Activated CD8-positive, alpha-beta memory T cell treated with anti-CD3 and anti-CD28 coated beads for 36 hours (primary cell): Measurements from ENCODE around the gene PKP3. TPM values are rescaled to one million over a fixed set of nuclear protein-coding genes. Genes with fewer than 3 reads are reported as not detected.

Experiments
- CTCF ChIA-PET: fragments of 350-600 bp; sonication (Branson Sonifier 250); formaldehyde crosslinking; loops from one replicate; lab custom pipeline; 2021; ENCODE audit warnings: antibody characterized with exemption; lab: Charles Lee
- POLR2A ChIA-PET: fragments of 350-600 bp; sonication (Branson Sonifier 250); formaldehyde crosslinking; loops from one replicate; lab custom pipeline; 2021; ENCODE audit warnings: antibody characterized with exemption; lab: Charles Lee
- total RNA-seq, 2 experiments: library from RNA; stranded (reverse); gene quantifications; one replicate each; pipeline ENCODE4 v1.2.3, GENCODE V29; 2021

The PKP3 gene
- total RNA-seq, 2 experiments from 2014 or later = 0.50 TPM; not detected in 1

GRCh38 chr11:445765-446588 lies 52.0 kb downstream of the PKP3 start:
- ChIA-PET CTCF (interaction anchor here (0.9 to 1.5 kb wide), 2 partner anchors 72 to 73 kb away, joined by 3 to 4 read pairs; no protein-coding TSS in a partner anchor), POLR2A (no interaction called here)

GRCh38 chr11:446891-447290 lies 52.9 kb downstream of the PKP3 start:
- ChIA-PET POLR2A (interaction anchor here (4.6 kb wide), 1 partner anchor 31 kb away, joined by 25 read pairs; the partner anchor contains the start of gene SIGIRR), CTCF (interaction anchor here (0.9 to 1.5 kb wide), 2 partner anchors 71 to 72 kb away, joined by 3 to 4 read pairs; no protein-coding TSS in a partner anchor)

GRCh38 chr11:447923-448731 lies 54.1 kb downstream of the PKP3 start:
- ChIA-PET POLR2A (interaction anchor here (0.6 to 4.6 kb wide), 13 partner anchors 8 to 356 kb away, joined by 3 to 25 read pairs (median 4); partner anchors contain the start of genes BET1L, HRAS, RIC8A and RNH1), CTCF (interaction anchor here (0.6 to 4.8 kb wide), 24 partner anchors 8 to 277 kb away, joined by 3 to 24 read pairs (median 4); partner anchors contain the start of genes ANO9, BET1L, RIC8A and RNH1)

- CTCF ChIA-PET = interaction anchor here (0.8 to 4.8 kb wide), 8 partner anchors 10 to 200 kb away, joined by 3 to 24 read pairs (median 6); partner anchors contain the start of genes ANO9, RNH1 and SIGIRR
- POLR2A ChIA-PET = interaction anchor here (0.5 to 4.6 kb wide), 6 partner anchors 28 to 276 kb away, joined by 3 to 25 read pairs (median 4); partner anchors contain the start of genes RNH1 and SIGIRR
These were observed 56.1 kb downstream of the PKP3 start, which contains the start of gene PTDSS2 for GRCh38 chr11:449889-450808. TSS of gene PTDSS2 (plus strand) at chr11:450279. CDS start at chr11:450456, 177 bp downstream.

- CTCF ChIA-PET = interaction anchor here (0.8 to 4.8 kb wide), 3 partner anchors 10 to 200 kb away, joined by 3 to 23 read pairs (median 5); partner anchors contain the start of gene ANO9
These were observed 56.9 kb downstream of the PKP3 start for GRCh38 chr11:450809-451451.

GRCh38 chr11:451738-452137 lies 57.7 kb downstream of the PKP3 start:
- ChIA-PET CTCF (interaction anchor here (1.0 to 4.8 kb wide), 2 partner anchors 11 to 44 kb away, joined by 5 to 23 read pairs; partner anchors contain the start of gene ANO9), POLR2A (interaction anchor here (4.6 kb wide), 1 partner anchor 36 kb away, joined by 25 read pairs; the partner anchor contains the start of gene SIGIRR)

More at GRCh38 chr11:450809-451451, 56.9 kb downstream of the PKP3 start:
- POLR2A ChIA-PET = interaction anchor here (0.5 to 4.6 kb wide), 3 partner anchors 35 to 130 kb away, joined by 4 to 25 read pairs (median 4); partner anchors contain the start of gene SIGIRR

- CTCF ChIA-PET = interaction anchor here (1.2 to 4.8 kb wide), 2 partner anchors 12 to 40 kb away, joined by 3 to 23 read pairs; partner anchors contain the start of gene ANO9
- POLR2A ChIA-PET = no interaction called here
These were observed 58.3 kb downstream of the PKP3 start for GRCh38 chr11:452203-452744.

GRCh38 chr11:452916-453527 lies 59.0 kb downstream of the PKP3 start:
- CTCF ChIA-PET = interaction anchor here (0.6 to 1.2 kb wide), 3 partner anchors 39 to 66 kb away, joined by 3 to 6 read pairs (median 3); no protein-coding TSS in a partner anchor
- POLR2A ChIA-PET = no interaction called here

- ChIA-PET CTCF (interaction anchor here (0.6 to 1.2 kb wide), 3 partner anchors 38 to 65 kb away, joined by 3 to 6 read pairs (median 3); no protein-coding TSS in a partner anchor), POLR2A (no interaction called here)
These were observed 59.6 kb downstream of the PKP3 start for GRCh38 chr11:453564-453963.

- CTCF ChIA-PET = interaction anchor here (1.2 kb wide), 1 partner anchor 47 kb away, joined by 6 read pairs; no protein-coding TSS in a partner anchor
- POLR2A ChIA-PET = no interaction called here
These were observed 60.0 kb downstream of the PKP3 start for GRCh38 chr11:454043-454442.

Other genes with a start within 250 kb of the PKP3 start
- not detected for gene SCGB1C1, start 201.1 kb upstream of the PKP3 start, total RNA-seq
- 10 to 100 TPM; 39.8 to 40.6 TPM for gene BET1L, start 186.8 kb upstream of the PKP3 start, total RNA-seq
- gene RIC8A, start 186.5 kb upstream of the PKP3 start, total RNA-seq = 100 to 1,000 TPM; 120 to 124 TPM
- gene SIRT3, start 157.9 kb upstream of the PKP3 start, total RNA-seq = 10 to 100 TPM; 13.5 to 16.0 TPM
- 100 to 1,000 TPM; 246 to 250 TPM for gene PSMD13, start 157.2 kb upstream of the PKP3 start, total RNA-seq
- 1 to 10 TPM; 1.5 to 1.8 TPM for gene NLRP6, start 115.8 kb upstream of the PKP3 start, total RNA-seq
- gene PGGHG, start 105.1 kb upstream of the PKP3 start, total RNA-seq = 10 to 100 TPM; 84.3 to 85.2 TPM
- not detected for gene IFITM5, start 94.7 kb upstream of the PKP3 start, total RNA-seq
- 100 to 1,000 TPM; 179 to 189 TPM for gene IFITM2, start 86.4 kb upstream of the PKP3 start, total RNA-seq
- gene IFITM1, start 80.2 kb upstream of the PKP3 start, total RNA-seq = 10 to 100 TPM; 97.5 to 99.3 TPM
- gene IFITM3, start 73.3 kb upstream of the PKP3 start, total RNA-seq = 10 to 100 TPM; 30.8 to 36.7 TPM
- gene B4GALNT4, start 24.7 kb upstream of the PKP3 start, total RNA-seq = under 1 TPM; 0.38 to 0.42 TPM
- 10 to 100 TPM; 34.4 to 35.6 TPM for gene SIGIRR, start 20.8 kb downstream of the PKP3 start, total RNA-seq
- 10 to 100 TPM; 21.9 to 22.0 TPM for gene ANO9, start 47.8 kb downstream of the PKP3 start, total RNA-seq
- 10 to 100 TPM; 26.2 to 30.0 TPM for gene PTDSS2, start 56.1 kb downstream of the PKP3 start, total RNA-seq
- gene RNH1, start 113.0 kb downstream of the PKP3 start, total RNA-seq = 100 to 1,000 TPM; 120 TPM
- gene HRAS, start 141.4 kb downstream of the PKP3 start, total RNA-seq = 10 to 100 TPM; 75.2 to 79.1 TPM
- 1 to 10 TPM; 1.8 to 2.1 TPM for gene LRRC56, start 143.3 kb downstream of the PKP3 start, total RNA-seq
- under 1 TPM; 0.75 to 0.89 TPM for gene LMNTD2, start 166.5 kb downstream of the PKP3 start, total RNA-seq
- 10 to 100 TPM; 19.8 to 21.2 TPM for gene RASSF7, start 166.8 kb downstream of the PKP3 start, total RNA-seq
- gene PHRF1, start 182.3 kb downstream of the PKP3 start, total RNA-seq = 10 to 100 TPM; 46.0 to 47.4 TPM
- gene IRF7, start 221.7 kb downstream of the PKP3 start, total RNA-seq = 1 to 10 TPM; 7.6 to 9.5 TPM
- gene CDHR5, start 230.7 kb downstream of the PKP3 start, total RNA-seq = not detected
- gene SCT, start 233.0 kb downstream of the PKP3 start, total RNA-seq = not detected
- gene DRD4, start 243.1 kb downstream of the PKP3 start, total RNA-seq = under 1 TPM; 0.29 to 0.30 TPM